Activated T-cell treated with anti-CD3 and anti-CD28 coated beads for 1 hour (primary cell): Measurements from ENCODE around the gene SH2D3C.
"Not testable (repeated sequence)": the region's sequence is repeated elsewhere in the genome, so short reads cannot be mapped to it uniquely, and the experiment has no call there.

Experiments
- DNase-seq: peaks from one replicate; pipeline ENCODE4 v3.0.0-alpha.2; 2020; ENCODE audit warnings: low read depth

The SH2D3C gene

GRCh38 chr9:127763918-127764384, 14.5 kb downstream of the SH2D3C start:
- DNase-seq: peak; percentile 18

DNA sequence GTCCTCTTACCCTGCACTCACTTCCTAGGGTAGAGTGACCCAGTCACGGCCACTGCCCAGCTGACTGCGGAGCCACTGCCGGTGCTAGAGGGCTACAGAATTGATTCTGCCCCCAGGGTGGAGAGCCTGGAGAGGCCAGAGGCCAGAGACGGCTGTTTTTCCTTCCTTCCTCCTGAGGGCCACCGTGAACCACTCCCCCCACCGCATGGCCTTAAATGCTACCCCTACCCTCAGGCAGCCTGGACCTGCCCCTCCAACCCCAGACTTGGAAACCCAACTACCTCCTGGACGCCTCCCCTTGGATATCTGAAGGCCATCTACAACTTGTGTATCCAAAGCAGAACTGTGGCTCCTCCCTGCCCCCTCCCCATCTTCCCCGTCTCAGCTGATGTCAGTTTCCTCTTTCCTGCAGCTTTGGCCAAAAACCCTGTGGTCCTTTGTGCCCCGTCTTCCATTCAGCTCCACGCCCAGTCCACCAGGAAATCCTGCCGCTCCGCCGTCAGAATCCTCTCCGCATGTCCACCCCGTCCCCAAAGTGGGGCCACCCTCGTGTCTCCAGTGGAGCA, 16.3 kb downstream of the SH2D3C start:
- no peak for DNase-seq

- no peak for DNase-seq
Observed at GRCh38 chr9:127761491-127761956, 16.9 kb downstream of the SH2D3C start.

DNA sequence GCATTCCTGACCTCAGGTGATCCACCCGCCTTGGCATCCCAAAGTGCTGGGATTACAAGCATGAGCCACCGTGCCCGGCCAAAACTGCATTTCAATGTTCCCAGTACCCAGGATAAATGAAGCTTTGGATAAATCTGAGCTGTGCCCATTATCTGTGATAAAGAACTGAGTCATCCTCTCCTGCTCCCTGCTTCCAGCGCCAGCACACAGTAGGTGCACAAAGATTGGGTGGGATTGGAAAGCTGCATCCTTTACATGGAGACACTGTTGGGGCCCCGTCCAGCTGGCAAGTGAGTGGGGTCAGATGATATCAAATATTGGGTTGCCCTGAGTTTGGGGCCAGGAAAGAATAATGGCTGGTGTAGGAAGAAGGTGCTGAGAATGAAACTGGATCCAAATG, 17.4 kb downstream of the SH2D3C start:
- no peak for DNase-seq

- DNase-seq: no peak
Observed at GRCh38 chr9:127758843-127759242, 19.6 kb downstream of the SH2D3C start.

DNA sequence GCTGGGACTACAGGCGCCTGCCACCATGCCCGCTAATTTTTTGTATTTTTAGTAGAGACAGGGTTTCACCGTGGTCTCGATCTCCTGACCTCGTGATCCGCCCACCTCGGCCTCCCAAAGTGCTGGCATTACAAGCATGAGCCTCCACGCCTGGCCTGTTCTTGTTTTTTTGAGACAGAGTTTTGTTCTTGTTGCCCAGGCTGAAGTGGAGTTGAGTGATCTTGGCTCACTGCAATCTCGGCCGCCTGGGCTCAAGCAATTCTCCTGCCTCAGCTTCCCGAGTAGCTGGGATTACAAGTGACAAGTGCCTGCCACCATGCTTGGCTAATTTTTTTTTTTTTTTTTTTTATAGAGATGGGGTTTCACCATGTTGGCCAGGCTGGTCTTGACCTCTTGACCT, 21.7 kb downstream of the SH2D3C start:
- DNase-seq: not testable (repeated sequence)

DNA sequence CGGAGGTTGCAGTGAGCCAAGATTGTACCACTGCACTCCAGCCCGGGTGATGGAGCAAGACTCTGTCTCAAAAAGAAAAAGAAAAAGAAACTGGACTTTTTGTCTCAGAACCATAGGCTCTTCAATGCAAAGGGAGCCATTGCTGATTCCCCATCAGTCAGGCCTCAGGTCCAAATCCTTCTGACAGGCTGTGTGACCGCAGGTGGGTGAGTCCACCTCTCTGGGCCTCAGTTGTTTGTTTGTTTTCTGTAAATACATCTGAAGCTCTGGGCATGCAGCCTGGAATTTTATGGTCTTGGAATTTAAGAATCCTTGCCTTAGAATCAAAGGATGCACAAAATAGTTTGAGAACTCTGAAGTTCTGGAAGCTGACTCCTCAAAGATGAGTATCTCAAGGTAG, 22.2 kb downstream of the SH2D3C start:
- DNase-seq: no peak

DNA sequence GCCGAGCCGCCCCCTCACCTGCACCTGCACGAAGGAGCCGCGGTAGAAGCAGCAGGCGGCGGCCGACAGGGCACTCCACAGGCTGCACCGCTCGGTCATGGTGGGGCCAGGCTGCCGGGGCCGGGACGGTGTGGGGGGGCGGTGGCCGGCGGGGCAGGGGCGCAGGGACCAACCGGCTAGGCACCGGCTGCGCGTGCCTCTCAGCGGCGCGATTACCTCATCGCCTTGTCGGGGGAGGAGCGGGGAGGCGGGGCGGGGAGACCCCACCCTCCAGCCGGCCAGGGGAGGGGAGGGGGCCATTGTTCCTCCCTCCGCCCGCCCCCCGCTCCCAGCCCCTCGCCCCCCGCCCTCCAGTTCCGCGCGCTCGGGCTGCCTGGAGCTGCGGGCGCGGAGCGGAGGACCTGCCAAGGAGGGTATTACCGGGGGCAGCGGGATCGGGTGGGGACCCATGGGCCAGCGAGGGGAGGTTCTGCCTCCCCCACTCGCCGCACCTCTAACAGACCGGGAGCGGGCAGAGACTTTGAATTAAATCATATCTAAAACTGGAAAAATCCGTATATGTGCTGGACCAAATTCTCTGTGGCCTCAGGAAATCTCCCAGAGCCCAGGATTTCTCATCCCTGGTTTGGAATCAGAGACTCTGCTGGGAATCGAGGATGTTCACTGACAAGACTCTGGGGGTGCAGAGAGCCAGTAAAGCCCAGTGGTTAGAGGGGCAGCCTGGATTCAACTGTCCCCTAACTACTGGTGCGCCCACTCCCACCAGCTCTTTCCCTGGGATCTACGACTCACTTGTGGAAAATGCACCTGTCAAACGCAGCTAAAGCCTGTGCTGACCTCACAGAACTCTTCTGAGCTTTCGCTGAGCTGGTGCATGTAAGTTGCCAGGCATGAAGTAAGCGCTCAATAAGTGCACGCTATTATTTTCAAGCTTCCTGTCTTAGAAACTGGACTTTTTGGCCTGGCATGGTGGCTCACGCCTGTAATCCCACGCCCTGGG, 23.1 kb downstream of the SH2D3C start:
- no peak for DNase-seq

DNA sequence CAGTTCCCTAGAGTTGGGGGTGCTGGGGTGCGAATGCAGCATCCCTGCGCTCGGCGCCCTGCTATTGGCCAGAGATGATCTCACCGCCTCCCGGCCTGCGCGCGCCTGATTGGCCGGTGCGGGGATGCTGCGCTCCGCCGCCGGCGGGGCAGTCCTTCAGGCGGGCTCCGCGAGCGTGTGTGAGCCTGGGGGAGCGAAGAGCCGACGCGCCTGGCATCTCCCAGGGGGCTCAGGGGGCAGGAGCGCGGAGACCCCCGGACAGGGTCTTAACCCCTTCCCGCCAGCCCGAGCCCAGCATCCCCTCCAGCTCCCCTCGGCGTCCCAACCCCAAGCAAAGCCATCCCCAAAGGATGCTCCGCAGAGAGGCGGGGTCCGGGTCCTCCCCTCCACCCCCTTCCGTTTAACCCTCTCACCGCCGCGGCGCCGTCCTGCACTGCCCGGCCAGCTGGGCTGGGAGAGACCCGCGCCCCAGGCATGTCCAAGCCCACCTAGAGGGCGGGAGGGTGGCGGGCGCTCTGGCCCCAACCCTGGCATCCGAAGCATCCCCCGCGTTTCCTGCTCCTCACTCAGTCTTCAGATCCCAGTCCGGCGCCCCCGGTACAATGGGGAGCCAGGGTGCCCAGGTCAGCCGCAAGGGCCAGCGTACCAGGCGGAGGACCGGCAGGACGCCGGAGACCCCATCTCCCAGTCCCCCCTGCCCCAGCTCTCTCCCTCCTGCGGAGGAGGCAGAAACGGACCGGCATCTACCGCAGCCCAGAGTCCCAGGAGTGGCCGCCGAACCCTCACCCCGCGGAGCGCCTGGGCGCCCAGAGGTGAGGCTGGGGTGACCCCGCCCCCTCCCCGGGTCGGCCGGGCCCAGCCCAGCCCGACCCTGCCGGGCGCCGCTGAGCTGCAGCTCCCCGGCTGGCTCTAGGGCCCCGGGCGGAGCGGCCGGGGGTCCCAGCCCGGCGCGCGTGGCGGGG, 24.1 kb downstream of the SH2D3C start:
- DNase-seq: no peak

DNA sequence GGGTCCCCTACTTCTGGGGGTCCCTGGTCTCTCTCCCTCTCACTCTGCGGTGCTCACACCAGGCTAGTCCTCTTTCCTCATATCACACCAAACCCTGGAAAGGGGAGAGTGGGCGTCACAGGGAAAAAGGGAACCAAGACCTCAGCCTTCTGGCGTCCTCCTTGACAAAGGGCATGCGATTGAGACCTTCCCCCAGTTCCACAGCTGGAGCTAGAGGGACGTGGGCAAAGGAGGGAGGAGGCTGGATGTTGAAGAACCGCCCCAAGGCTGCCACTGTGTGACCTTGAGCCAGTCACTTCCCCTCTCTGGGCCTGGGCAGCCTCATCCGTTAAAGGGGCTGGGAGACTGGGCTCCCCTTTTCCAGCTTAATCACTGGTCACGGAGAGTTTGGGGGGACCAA, 24.8 kb downstream of the SH2D3C start:
- no peak for DNase-seq

GRCh38 chr9:127753148-127753547, 25.3 kb downstream of the SH2D3C start:
- no peak for DNase-seq

- DNase-seq: no peak
Observed at GRCh38 chr9:127751269-127752054, 27.0 kb downstream of the SH2D3C start.

- DNase-seq: no peak
Observed at GRCh38 chr9:127749090-127749787, 29.2 kb downstream of the SH2D3C start.

DNA sequence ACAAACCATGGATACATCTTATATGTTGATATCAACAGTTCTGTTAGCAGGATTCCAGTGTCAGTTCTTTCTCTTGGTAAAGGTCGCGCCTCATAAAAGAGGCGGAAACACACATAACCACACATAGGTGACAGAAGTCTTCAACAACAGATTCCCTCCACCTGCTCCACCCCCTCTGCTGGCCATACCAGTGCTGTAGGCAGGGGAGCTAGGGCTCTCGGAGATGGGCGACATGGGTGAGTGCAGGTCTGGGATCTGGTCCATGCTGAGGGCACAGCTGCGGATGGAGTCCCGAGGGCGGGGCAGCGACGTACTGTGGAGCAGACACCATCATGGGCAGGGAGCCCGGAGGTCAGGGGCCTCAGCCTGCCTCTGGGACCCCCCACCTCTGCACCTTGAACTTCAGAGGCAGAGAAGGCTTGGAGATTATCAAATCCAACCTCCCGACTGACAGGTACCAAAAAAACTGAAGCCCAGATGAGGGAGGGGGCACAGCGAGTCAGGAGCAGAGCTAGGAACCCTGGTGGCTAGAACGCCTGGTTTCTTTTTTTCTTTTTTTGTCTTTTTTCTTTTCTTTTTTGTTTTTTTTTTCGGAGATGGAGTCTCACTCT, 31.4 kb downstream of the SH2D3C start:
- DNase-seq: no peak

DNA sequence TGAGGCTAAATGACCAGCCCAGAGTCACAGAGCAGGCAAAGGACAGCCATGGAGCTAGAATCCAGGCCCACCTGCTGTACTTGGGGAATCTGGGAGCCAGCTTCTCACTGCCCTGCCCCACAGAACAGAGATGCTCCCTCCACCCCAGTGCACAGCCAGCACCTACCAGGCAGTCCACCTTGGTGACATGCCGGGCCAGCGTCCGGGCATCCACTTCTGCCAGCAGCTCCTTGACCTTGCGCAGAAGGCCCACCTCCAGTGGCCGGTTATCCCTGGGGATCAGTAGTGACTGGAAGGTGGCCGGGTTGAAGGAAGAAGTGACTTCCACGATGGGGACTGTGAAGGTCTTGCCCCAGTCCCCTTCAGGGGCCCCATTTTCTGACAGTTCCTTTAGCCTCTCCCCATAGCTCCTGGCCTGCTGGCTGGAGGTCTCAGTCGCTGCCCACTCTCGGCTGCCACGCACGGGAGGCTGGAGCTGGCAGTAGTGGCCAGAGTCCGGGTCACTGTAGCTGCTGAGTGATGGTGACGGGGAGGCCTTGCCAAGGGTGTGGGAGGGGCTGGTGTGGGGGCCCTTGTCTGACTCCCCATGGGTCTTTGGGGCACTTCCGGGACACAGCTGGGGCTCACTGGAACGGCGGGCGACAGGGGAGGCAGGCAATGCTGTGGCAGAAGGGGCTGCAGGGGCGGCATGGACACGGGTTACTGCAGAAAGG, 33.9 kb downstream of the SH2D3C start:
- DNase-seq: no peak

GRCh38 chr9:127742435-127743088, 35.9 kb downstream of the SH2D3C start:
- no peak for DNase-seq

DNA sequence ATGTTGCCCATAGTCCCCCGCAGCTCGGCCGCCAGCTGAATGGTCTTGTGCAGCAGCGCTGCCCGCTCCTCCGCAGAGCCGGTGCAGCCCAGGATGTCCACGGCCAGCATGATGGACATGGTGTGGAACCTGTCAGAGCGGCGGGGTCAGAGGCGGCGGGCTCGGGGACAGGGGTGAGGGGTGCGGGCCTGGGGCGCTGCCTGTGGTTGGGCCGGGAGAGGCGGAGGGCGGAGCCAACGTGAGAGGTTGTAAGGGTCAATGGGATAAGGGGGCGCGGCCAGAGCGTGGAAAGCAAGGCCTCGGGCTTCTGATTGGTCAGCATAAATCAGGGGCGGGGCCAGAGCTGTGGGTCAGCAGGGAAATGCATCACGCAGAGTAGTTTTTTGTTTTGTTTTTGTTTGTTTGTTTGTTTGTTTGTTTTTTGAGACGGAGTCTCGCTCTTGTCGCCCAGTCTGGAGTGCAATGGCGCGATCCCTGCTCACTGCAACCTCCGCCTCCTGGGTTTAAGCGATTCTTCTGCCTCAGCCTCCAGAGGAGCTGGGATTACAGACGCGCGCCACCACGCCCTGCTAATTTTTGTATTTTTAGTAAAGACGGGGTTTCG, 36.5 kb downstream of the SH2D3C start:
- no peak for DNase-seq

GRCh38 chr9:127739614-127740330, 38.7 kb downstream of the SH2D3C start:
- DNase-seq: no peak
